HEK293 (cell line): ENCODE measurements around the gene KCNMA1.

Source experiments
- CTCF ChIA-PET: fragments of 350-600 bp; formaldehyde crosslinking; extraction: SDS; loops from one replicate; lab custom pipeline; 2021; ENCODE audit warnings: antibody characterized with exemption; lab: Yijun Ruan, JAX
- POLR2A ChIA-PET: fragments of 300-600 bp; formaldehyde crosslinking; extraction: SDS; loops from one replicate; lab custom pipeline; 2020; ENCODE audit warnings: antibody characterized with exemption, inconsistent platforms; lab: Yijun Ruan, JAX
- H3K27ac ChIP-seq: fragments of 200-500 bp; sonication (Bioruptor generic); 2 replicates; pipeline ENCODE4 v1.5.1; 2014; ENCODE audit warnings: low read depth, low read length, control low read depth, inconsistent platforms; ENCODE audit errors: extremely low read depth
- H3K36me3 ChIP-seq, 2 experiments: fragments of 200-500 bp in 1 of 2; sonication (Bioruptor generic) in 1 of 2; 1 replicate in 1 of 2; 2 replicates in 1 of 2; pipeline ENCODE4 v1.5.1; 2014 to 2017; ENCODE audit warnings: inconsistent platforms in 2 of 2, low read length in 2 of 2; ENCODE audit not compliant: control insufficient read depth in 2 of 2, insufficient read depth in 1 of 2
- H3K4me1 ChIP-seq: fragments of 200-500 bp; sonication (Bioruptor generic); 2 replicates; pipeline ENCODE4 v1.5.1; 2014; ENCODE audit warnings: mild to moderate bottlenecking, low read length, inconsistent platforms; ENCODE audit not compliant: control insufficient read depth, insufficient read depth
- H3K4me3 ChIP-seq: 2 replicates; pipeline ENCODE4 v1.5.1; 2011; ENCODE audit warnings: low read depth, mild to moderate bottlenecking, control low read depth, low read length, moderate library complexity
- H3K9me3 ChIP-seq: fragments of 200-500 bp; sonication (Bioruptor generic); 2 replicates; pipeline ENCODE4 v1.5.1; 2014; ENCODE audit warnings: low read depth, low read length, inconsistent platforms; ENCODE audit not compliant: control insufficient read depth, insufficient read depth
- HOXA7 ChIP-seq: sonication (generic); formaldehyde crosslinking; IDR thresholded peaks from 2 replicates; pipeline ENCODE4 v1.8.1; 2022; ENCODE audit warnings: missing genetic modification reagents, borderline replicate concordance
- OSR2 ChIP-seq: fragments of 450-650 bp; formaldehyde crosslinking; IDR thresholded peaks from 2 replicates; pipeline ENCODE4 v1.5.1; 2016; ENCODE audit warnings: missing biosample characterization, missing genetic modification characterization
- PRDM10 ChIP-seq: fragments of 450-650 bp; formaldehyde crosslinking; IDR thresholded peaks from 2 replicates; pipeline ENCODE4 v1.5.1; 2016; ENCODE audit warnings: missing biosample characterization, missing genetic modification characterization
- PRDM6 ChIP-seq: fragments of 450-650 bp; formaldehyde crosslinking; IDR thresholded peaks from 2 replicates; pipeline ENCODE4 v1.5.1; 2017; ENCODE audit warnings: missing biosample characterization, missing genetic modification characterization
- REST ChIP-seq: fragments of 450-650 bp; formaldehyde crosslinking; IDR thresholded peaks from 2 replicates; pipeline ENCODE4 v1.5.1; 2016; ENCODE audit warnings: missing biosample characterization, missing genetic modification characterization
- SP3 ChIP-seq: fragments of 450-650 bp; formaldehyde crosslinking; IDR thresholded peaks from 2 replicates; pipeline ENCODE4 v1.5.1; 2016; ENCODE audit warnings: missing biosample characterization, missing genetic modification characterization
- SP7 ChIP-seq: fragments of 450-650 bp; formaldehyde crosslinking; IDR thresholded peaks from 2 replicates; pipeline ENCODE4 v1.5.1; 2016; ENCODE audit warnings: missing biosample characterization, missing genetic modification characterization
- TSHZ1 ChIP-seq: fragments of 450-650 bp; formaldehyde crosslinking; IDR thresholded peaks from 2 replicates; pipeline ENCODE4 v1.5.1; 2016; ENCODE audit warnings: missing biosample characterization, missing genetic modification characterization, borderline replicate concordance
- WT1 ChIP-seq: fragments of 450-650 bp; formaldehyde crosslinking; IDR thresholded peaks from 2 replicates; pipeline ENCODE4 v1.5.1; 2016; ENCODE audit warnings: missing biosample characterization, missing genetic modification characterization
- ZBTB20 ChIP-seq: fragments of 450-650 bp; formaldehyde crosslinking; IDR thresholded peaks from 2 replicates; pipeline ENCODE4 v1.5.1; 2016; ENCODE audit warnings: missing biosample characterization, missing genetic modification characterization
- ZNF184 ChIP-seq: fragments of 450-650 bp; IDR thresholded peaks from 2 replicates; pipeline ENCODE4 v1.5.1; 2018; ENCODE audit warnings: missing biosample characterization, mild to moderate bottlenecking, missing genetic modification characterization
- ZNF366 ChIP-seq: fragments of 450-650 bp; formaldehyde crosslinking; conservative IDR thresholded peaks from 2 replicates; pipeline ENCODE4 v1.5.1; 2016; ENCODE audit warnings: missing biosample characterization, missing genetic modification characterization
- ZNF501 ChIP-seq: fragments of 450-650 bp; formaldehyde crosslinking; IDR thresholded peaks from 2 replicates; pipeline ENCODE4 v1.5.1; 2016; ENCODE audit warnings: missing biosample characterization, missing genetic modification characterization
- ZNF555 ChIP-seq: fragments of 450-650 bp; formaldehyde crosslinking; conservative IDR thresholded peaks from 2 replicates; pipeline ENCODE4 v1.5.1; 2017; ENCODE audit warnings: missing biosample characterization, mild to moderate bottlenecking, missing genetic modification characterization, inconsistent platforms
- ZNF561 ChIP-seq: fragments of 450-650 bp; IDR thresholded peaks from 2 replicates; pipeline ENCODE4 v1.5.1; 2018; ENCODE audit warnings: missing biosample characterization, missing genetic modification characterization, borderline replicate concordance
- ZNF623 ChIP-seq: fragments of 450-650 bp; formaldehyde crosslinking; IDR thresholded peaks from 2 replicates; pipeline ENCODE4 v1.5.1; 2016; ENCODE audit warnings: missing biosample characterization, missing genetic modification characterization
- ZNF626 ChIP-seq: fragments of 450-650 bp; sonication (Bioruptor Pico); formaldehyde crosslinking; IDR thresholded peaks from 2 replicates; pipeline ENCODE4 v1.5.1; 2018; ENCODE audit warnings: missing biosample characterization, missing genetic modification characterization, inconsistent platforms
- ZNF629 ChIP-seq: fragments of 450-650 bp; formaldehyde crosslinking; IDR thresholded peaks from 2 replicates; pipeline ENCODE4 v1.5.1; 2017; ENCODE audit warnings: missing biosample characterization, missing genetic modification characterization
- ZNF658 ChIP-seq: fragments of 450-650 bp; formaldehyde crosslinking; IDR thresholded peaks from 2 replicates; pipeline ENCODE4; 2016; ENCODE audit warnings: missing biosample characterization, missing genetic modification characterization

The KCNMA1 gene

GRCh38 chr10:77297393-77297739 lies 340.2 kb downstream of the KCNMA1 start:
- Histone ChIP-seq H3K36me3 (no peaks in the 10 kb centered on the region), H3K27ac (no peak overlapping the region), H3K9me3 (no peaks in the 10 kb centered on the region), H3K4me1 (peaks cover 6% of the 10 kb centered on the region; the same call in 1 of the 2 replicates), H3K4me3 (no peak overlapping the region)
- CTCF ChIA-PET: interaction anchor here (0.7 to 3.5 kb wide), 9 partner anchors 8 to 350 kb away, joined by 3 to 19 read pairs (median 4); no protein-coding TSS in a partner anchor
- TF ChIP-seq HOXA7 (CRISPR knock-in tag): no peak
- TF ChIP-seq ZNF501 (tag by site-specific recombination): no peak
- TF ChIP-seq ZNF184 (tag by site-specific recombination): 0 out of 2 replicates have a peak, but pooled peaks have one; percentile 15
- TF ChIP-seq REST: peak; percentile 85
- TF ChIP-seq ZNF629: peak; percentile 27; the same call in 1 of the 2 replicates
- TF ChIP-seq ZBTB20 (tag by site-specific recombination): peak; percentile 55; the same call in 1 of the 2 replicates
- no peak for TF ChIP-seq ZNF658 (tag by site-specific recombination)
- peak; percentile 55; the same call in 1 of the 2 replicates for TF ChIP-seq WT1 (tag by site-specific recombination)
- no peak for TF ChIP-seq SP3 (tag by site-specific recombination)
- no peak for TF ChIP-seq ZNF561
- TF ChIP-seq OSR2 (tag by site-specific recombination): peak; percentile 45; the same call in 1 of the 2 replicates
- 0 out of 2 replicates have a peak, but pooled peaks have one; percentile 15 for TF ChIP-seq TSHZ1 (tag by site-specific recombination)
- TF ChIP-seq ZNF626 (tag by site-specific recombination): 0 out of 2 replicates have a peak, but pooled peaks have one; percentile 32
- TF ChIP-seq PRDM10 (tag by site-specific recombination): 0 out of 2 replicates have a peak, but pooled peaks have one; percentile 22
- no peak for TF ChIP-seq ZNF555
- TF ChIP-seq PRDM6 (tag by site-specific recombination): peak; percentile 31; the same call in 1 of the 2 replicates
- no peak for TF ChIP-seq ZNF623 (tag by site-specific recombination)
- TF ChIP-seq ZNF366 (tag by site-specific recombination): peak; percentile 46
- peak; percentile 61; the same call in 1 of the 2 replicates for TF ChIP-seq SP7
- POLR2A ChIA-PET: interaction anchor here (0.8 kb wide), 1 partner anchor 8 kb away, joined by 3 read pairs; no protein-coding TSS in a partner anchor
